Natural killer cell (primary cell): ENCODE measurements around the gene CHCHD1. TPM values are rescaled to one million over a fixed set of nuclear protein-coding genes. Genes with fewer than 3 reads are reported as not detected.
A peak's percentile ranks its signal among the peaks of the same experiment; 100 is the strongest.

Experiments used
- ATAC-seq, 3 donors: fragments of 150-1000 bp in 2 of 3; fragments of 200-7000 bp in 1 of 3; cut with Tn5 transposase; 1 replicate in 1 of 3; 2 replicates in 2 of 3; pipeline ENCODE4 v1.10.0; 2021; ENCODE audit warnings: mild to moderate bottlenecking in 2 of 3, moderate library complexity in 2 of 3
- DNase-seq, 2 donors: peaks; one replicate each; pipeline versions ENCODE4 v3.0.0 to v3.0.0-alpha.2; 2013 to 2021; ENCODE audit warnings: mixed read lengths in 1 of 2
- H3K27ac ChIP-seq: one replicate; pipeline ENCODE4 v1.5.1; 2013; ENCODE audit warnings: mild to moderate bottlenecking, low read length
- H3K27me3 ChIP-seq: one replicate; pipeline ENCODE4 v1.6.1; 2013; ENCODE audit warnings: low read length; ENCODE audit not compliant: control insufficient read depth, insufficient read depth
- H3K36me3 ChIP-seq: one replicate; pipeline ENCODE4 v1.6.1; 2013; ENCODE audit warnings: low read length; ENCODE audit not compliant: control insufficient read depth, insufficient read depth
- H3K4me1 ChIP-seq: one replicate; pipeline ENCODE4 v1.6.1; 2013; ENCODE audit warnings: low read length; ENCODE audit not compliant: control insufficient read depth, insufficient read depth
- H3K4me3 ChIP-seq: one replicate; pipeline ENCODE4 v1.5.1; 2013; ENCODE audit warnings: low read length
- H3K9me3 ChIP-seq: one replicate; pipeline ENCODE4 v1.6.1; 2013; ENCODE audit warnings: low read length; ENCODE audit not compliant: control insufficient read depth, insufficient read depth
- H3K27ac Mint-ChIP-seq, 2 donors: one replicate each; pipeline ENCODE4 v1.8.0; 2022; ENCODE audit warnings: mild to moderate bottlenecking in 2 of 2, mixed read lengths in 2 of 2, moderate library complexity in 1 of 2
- H3K27me3 Mint-ChIP-seq, 2 donors: one replicate each; pipeline ENCODE4 v1.8.0; 2022; ENCODE audit warnings: low read depth in 2 of 2, mixed read lengths in 2 of 2
- H3K36me3 Mint-ChIP-seq: one replicate; pipeline ENCODE4 v1.8.0; 2022; ENCODE audit warnings: mixed read lengths
- H3K4me1 Mint-ChIP-seq, 2 donors: one replicate each; pipeline ENCODE4 v1.8.0; 2022; ENCODE audit warnings: mixed read lengths in 2 of 2
- H3K4me3 Mint-ChIP-seq: one replicate; pipeline ENCODE4 v1.8.0; 2022; ENCODE audit warnings: mild to moderate bottlenecking, moderate library complexity, mixed read lengths
- H3K9me3 Mint-ChIP-seq, 2 donors: one replicate each; pipeline ENCODE4 v1.8.0; 2022; ENCODE audit warnings: mixed read lengths in 2 of 2
- CTCF ChIP-seq: fragments of 200-600 bp; IDR thresholded peaks from one replicate; pipeline ENCODE4 v1.8.0; 2022; ENCODE audit warnings: antibody characterized with exemption
- WGBS: methylation state at CpG from one replicate; pipeline ENCODE4 v1.1.7; 2013; ENCODE audit warnings: missing lambda C conversion rate; ENCODE audit not compliant: insufficient coverage; 5-methylcytosine and 5-hydroxymethylcytosine counted together
- intact Hi-C: fragments of 100-400 bp; cut with micrococcal nuclease; formaldehyde crosslinking; loops from one replicate; pipeline ENCODE4 v1.14.2; 2022
- total RNA-seq, 4 donors: library from RNA; stranded (reverse); fragments of 120-200 nt in 1 of 4; gene quantifications; one replicate each; pipeline versions ENCODE4 v1.2.3 to v1.2.4, GENCODE V29; 2013 to 2022

Gene CHCHD1
- total RNA-seq, 3 donors from 2014 or later (not counting 1 experiment from before 2014, with no cell fraction given) = 5.2 to 7.0 (median 5.9) TPM

- H3K27ac ChIP-seq = peak overlapping the region; percentile 18
- H3K27ac Mint-ChIP-seq = peak overlapping the region; percentile 73 to 82
- ATAC-seq = no peak
Measured at GRCh38 chr10:73812657-73813056, 30.8 kb downstream of the CHCHD1 start.

GRCh38 chr10:73813333-73813732, 31.5 kb downstream of the CHCHD1 start:
- Mint-ChIP-seq H3K27ac (peak overlapping the region; percentile 73 to 82), H3K9me3 (no peaks in the 10 kb centered on the region), H3K36me3 (no peaks in the 10 kb centered on the region), H3K27me3 (no peaks in the 10 kb centered on the region), H3K4me3 (peak overlapping the region; percentile 37), H3K4me1 (peaks cover 20 to 22% of the 10 kb centered on the region in 2 donors)
- ATAC-seq (no peak), DNase-seq (no peak)
- intact Hi-C loops = loop anchor here (5.0 kb wide), 1 partner anchor 41 kb away; a partner anchor contains a TSS
- Histone ChIP-seq H3K4me3 (no peak overlapping the region), H3K27ac (no peak overlapping the region), H3K9me3 (no peaks in the 10 kb centered on the region), H3K36me3 (peaks cover 34% of the 10 kb centered on the region), H3K4me1 (peaks cover 17% of the 10 kb centered on the region), H3K27me3 (no peaks in the 10 kb centered on the region)
- TF ChIP-seq CTCF = no peak
- 86% methylated on average over 7 of the region's 7 CpGs for WGBS

More at GRCh38 chr10:73812657-73813056, 30.8 kb downstream of the CHCHD1 start:
- Histone ChIP-seq H3K27me3 (no peaks in the 10 kb centered on the region), H3K4me3 (no peak overlapping the region), H3K36me3 (peaks cover 40% of the 10 kb centered on the region), H3K4me1 (peaks cover 17% of the 10 kb centered on the region), H3K9me3 (no peaks in the 10 kb centered on the region)
- H3K36me3 Mint-ChIP-seq = no peaks in the 10 kb centered on the region
- TF ChIP-seq CTCF = no peak
- no peaks in the 10 kb centered on the region for H3K9me3 Mint-ChIP-seq
- H3K27me3 Mint-ChIP-seq = no peaks in the 10 kb centered on the region
- peak overlapping the region; percentile 71 for H3K4me3 Mint-ChIP-seq
- 98% methylated on average over 4 of the region's 4 CpGs for WGBS
- intact Hi-C loops = loop anchor here (5.0 kb wide), 1 partner anchor 40 kb away; a partner anchor contains a TSS
- DNase-seq = no peak
- peaks cover 21 to 22% of the 10 kb centered on the region in 2 donors for H3K4me1 Mint-ChIP-seq

GRCh38 chr10:73814276-73814895, 32.5 kb downstream of the CHCHD1 start:
- no peaks in the 10 kb centered on the region for H3K27me3 Mint-ChIP-seq
- no peaks in the 10 kb centered on the region for H3K9me3 ChIP-seq
- TF ChIP-seq CTCF = no peak
- H3K36me3 Mint-ChIP-seq = no peaks in the 10 kb centered on the region
- DNase-seq = no peak
- ATAC-seq = no peak
- no peak overlapping the region for H3K27ac ChIP-seq
- peaks cover 17% of the 10 kb centered on the region for H3K4me1 ChIP-seq
- H3K4me3 Mint-ChIP-seq = no peak overlapping the region
- H3K36me3 ChIP-seq = peaks cover 33% of the 10 kb centered on the region
- H3K27ac Mint-ChIP-seq = no peak overlapping the region
- no peaks in the 10 kb centered on the region for H3K27me3 ChIP-seq
- H3K9me3 Mint-ChIP-seq = no peaks in the 10 kb centered on the region
- H3K4me1 Mint-ChIP-seq = peaks cover 10 to 13% of the 10 kb centered on the region in 2 donors
- no peak overlapping the region for H3K4me3 ChIP-seq
- 91% methylated on average over 13 of the region's 13 CpGs for WGBS
- intact Hi-C loops = loop anchor here (5.0 kb wide), 1 partner anchor 42 kb away; a partner anchor contains a TSS
